Activated CD4-positive, alpha-beta T cell treated with anti-CD3 and anti-CD28 coated beads for 24 hours (primary cell): Measurements from ENCODE around the gene PAK4.

ENCODE experiments used
- DNase-seq, 2 donors: peaks; one replicate each; pipeline ENCODE4 v3.0.0-alpha.2; 2020; ENCODE audit warnings: low read depth in 2 of 2

Gene PAK4

GRCh38 chr19:39180749-39181148, 55.2 kb downstream of the PAK4 start:
- DNase-seq: no peak

- no peak for DNase-seq
Measured at GRCh38 chr19:39181500-39182173, 56.1 kb downstream of the PAK4 start.

- no peak for DNase-seq
Measured at GRCh38 chr19:39182174-39182505, 56.6 kb downstream of the PAK4 start.

GRCh38 chr19:39183104-39183503, 57.5 kb downstream of the PAK4 start:
- no peak for DNase-seq

GRCh38 chr19:39186391-39186790, 60.8 kb downstream of the PAK4 start:
- DNase-seq: no peak

- DNase-seq: no peak
Measured at GRCh38 chr19:39187552-39187943, 62.0 kb downstream of the PAK4 start.

- no peak for DNase-seq
Measured at GRCh38 chr19:39188960-39189359, 63.4 kb downstream of the PAK4 start.

- DNase-seq: no peak
Measured at GRCh38 chr19:39190768-39191167, 65.2 kb downstream of the PAK4 start.

GRCh38 chr19:39192846-39193245, 67.3 kb downstream of the PAK4 start:
- DNase-seq: no peak

GRCh38 chr19:39193803-39194202, 68.2 kb downstream of the PAK4 start:
- DNase-seq: no peak

- DNase-seq: no peak
Measured at GRCh38 chr19:39194832-39195542, 69.4 kb downstream of the PAK4 start.

GRCh38 chr19:39195755-39196154, 70.2 kb downstream of the PAK4 start:
- no peak for DNase-seq

GRCh38 chr19:39196320-39196719, 70.7 kb downstream of the PAK4 start:
- DNase-seq: no peak

- DNase-seq: no peak
Measured at GRCh38 chr19:39196860-39197562, 71.4 kb downstream of the PAK4 start, which contains the start of gene NCCRP1. Gene NCCRP1 (plus strand): TSS chr19:39196964. CDS start chr19:39196983, 19 bp downstream.

GRCh38 chr19:39197808-39198207, 72.2 kb downstream of the PAK4 start:
- no peak for DNase-seq

GRCh38 chr19:39199025-39199424, 73.4 kb downstream of the PAK4 start:
- DNase-seq: no peak

- no peak for DNase-seq
Measured at GRCh38 chr19:39200066-39200802, 74.6 kb downstream of the PAK4 start.

- DNase-seq: no peak
Measured at GRCh38 chr19:39200803-39201115, 75.2 kb downstream of the PAK4 start.

- no peak for DNase-seq
Measured at GRCh38 chr19:39202998-39203355, 77.4 kb downstream of the PAK4 start.

- DNase-seq: no peak
Measured at GRCh38 chr19:39203372-39204341, 78.1 kb downstream of the PAK4 start, which contains the start of gene SYCN. Gene SYCN (minus strand): TSS chr19:39204263. CDS start chr19:39204254, 9 bp downstream.

GRCh38 chr19:39205449-39205764, 79.8 kb downstream of the PAK4 start:
- DNase-seq: no peak
